NB4 (cell line): ENCODE data around the gene TOPAZ1.

Experiments used
- DNase-seq: peaks from one replicate; pipeline ENCODE4 v3.0.0; 2010; ENCODE audit warnings: low read depth
- H3K4me3 ChIP-seq: one replicate; pipeline ENCODE4 v1.5.1; 2011; ENCODE audit warnings: mild to moderate bottlenecking, low read depth, low read length, moderate library complexity
- CTCF ChIP-seq: IDR thresholded peaks from one replicate; pipeline ENCODE4 v1.5.1; 2012; ENCODE audit warnings: low read depth, low read length
- MAX ChIP-seq: IDR thresholded peaks from 2 replicates; pipeline ENCODE4 v1.6.1; 2011; ENCODE audit warnings: low read depth, low read length
- MYC ChIP-seq: IDR thresholded peaks from 2 replicates; pipeline ENCODE4 v1.6.1; 2011; ENCODE audit warnings: low read depth, low read length
- POLR2A ChIP-seq: IDR thresholded peaks from 2 replicates; pipeline ENCODE4 v1.6.1; 2011; ENCODE audit warnings: mild to moderate bottlenecking; ENCODE audit not compliant: insufficient read length; ENCODE audit errors: extremely low read depth

Gene TOPAZ1

GRCh38 chr3:44241706-44242105, at the start of gene TOPAZ1:
TOPAZ1 (plus strand) TSS chr3:44241886; CDS start chr3:44242054, 168 bp downstream.
- H3K4me3 ChIP-seq, result no peak within 1 kb of the TSS
- DNase-seq, result no peak
- TF ChIP-seq MAX, result no peak
- TF ChIP-seq CTCF, result no peak
- TF ChIP-seq MYC, result no peak
- TF ChIP-seq POLR2A, result no peak

- no peak overlapping the region for H3K4me3 ChIP-seq
- TF ChIP-seq CTCF (peak; percentile 71), MYC (no peak)
- DNase-seq, result peak; percentile 73
These were observed 43.1 kb upstream of the TOPAZ1 start for GRCh38 chr3:44198284-44199269.

GRCh38 chr3:44206261-44206660, 35.4 kb upstream of the TOPAZ1 start:
- TF ChIP-seq MAX, result no peak
- TF ChIP-seq MYC, result no peak
- no peak for TF ChIP-seq CTCF
- TF ChIP-seq POLR2A, result no peak
- no peak overlapping the region for H3K4me3 ChIP-seq
- no peak for DNase-seq

GRCh38 chr3:44206862-44207652, 34.6 kb upstream of the TOPAZ1 start:
- DNase-seq, result no peak
- H3K4me3 ChIP-seq, result no peak overlapping the region
- no peak for TF ChIP-seq MYC
- TF ChIP-seq MAX, result no peak
- TF ChIP-seq POLR2A, result no peak
- no peak for TF ChIP-seq CTCF

GRCh38 chr3:44208086-44208485, 33.6 kb upstream of the TOPAZ1 start:
- no peak for DNase-seq
- H3K4me3 ChIP-seq, result no peak overlapping the region
- TF ChIP-seq CTCF, result no peak
- TF ChIP-seq MYC, result no peak
- TF ChIP-seq MAX, result no peak
- no peak for TF ChIP-seq POLR2A
